Stimulated activated CD8-positive, alpha-beta memory T cell treated with anti-CD3 and anti-CD28 coated beads, Interleukin-4, amount 100 ng/mL, for 4 hours (primary cell): ENCODE results near the gene HCRT.
"Not testable (repeated sequence)": the region's sequence is repeated elsewhere in the genome, so short reads cannot be mapped to it uniquely, and the experiment has no call there.

Experiments used
- DNase-seq, 2 donors: peaks; one replicate each; pipeline ENCODE4 v3.0.0-alpha.2; 2020; ENCODE audit warnings: low read depth in 2 of 2, low spot score in 1 of 2

Gene HCRT

GRCh38 chr17:42141382-42141781, 43.9 kb downstream of the HCRT start:
- DNase-seq = no peak

GRCh38 chr17:42140690-42141089, 44.6 kb downstream of the HCRT start:
- not testable (repeated sequence) for DNase-seq

GRCh38 chr17:42138749-42139492, 46.3 kb downstream of the HCRT start:
- DNase-seq = no peak

GRCh38 chr17:42136654-42137051, 48.6 kb downstream of the HCRT start:
- DNase-seq = no peak

- DNase-seq = no peak
Observed at GRCh38 chr17:42135664-42136653, 49.3 kb downstream of the HCRT start.

- no peak for DNase-seq
Observed at GRCh38 chr17:42135151-42135550, 50.1 kb downstream of the HCRT start.
